Nephron (organoid): ENCODE data around the gene ZNF462.

Source experiments
- H3K27ac Mint-ChIP-seq, 3 experiments: 2 replicates each; pipeline ENCODE4 v1.8.0; 2020; ENCODE audit warnings: mixed read lengths in 3 of 3, mild to moderate bottlenecking in 2 of 3, moderate library complexity in 1 of 3
- H3K27me3 Mint-ChIP-seq: 2 replicates; pipeline ENCODE4 v1.8.0; 2021; ENCODE audit warnings: low read depth, mild to moderate bottlenecking, moderate library complexity, mixed read lengths
- H3K36me3 Mint-ChIP-seq: 2 replicates; pipeline ENCODE4 v1.8.0; 2020; ENCODE audit warnings: low read depth, mixed read lengths
- H3K4me1 Mint-ChIP-seq: 2 replicates; pipeline ENCODE4 v1.8.0; 2020; ENCODE audit warnings: mixed read lengths
- H3K4me3 Mint-ChIP-seq, 3 experiments: 2 replicates each; pipeline ENCODE4 v1.8.0; 2020; ENCODE audit warnings: mild to moderate bottlenecking in 3 of 3, mixed read lengths in 3 of 3, moderate library complexity in 2 of 3
- H3K9me3 Mint-ChIP-seq: 2 replicates; pipeline ENCODE4 v1.8.0; 2020; ENCODE audit warnings: mixed read lengths
- TF ChIP-seq, protein P1 (sequence below), 3 experiments: fragments of 200-600 bp; sonication (generic); IDR thresholded peaks; one replicate each; pipeline ENCODE4 v1.5.0; 2021; ENCODE audit warnings: antibody characterized with exemption in 3 of 3; ENCODE audit not compliant: unreplicated experiment in 3 of 3

The ZNF462 gene

DNA sequence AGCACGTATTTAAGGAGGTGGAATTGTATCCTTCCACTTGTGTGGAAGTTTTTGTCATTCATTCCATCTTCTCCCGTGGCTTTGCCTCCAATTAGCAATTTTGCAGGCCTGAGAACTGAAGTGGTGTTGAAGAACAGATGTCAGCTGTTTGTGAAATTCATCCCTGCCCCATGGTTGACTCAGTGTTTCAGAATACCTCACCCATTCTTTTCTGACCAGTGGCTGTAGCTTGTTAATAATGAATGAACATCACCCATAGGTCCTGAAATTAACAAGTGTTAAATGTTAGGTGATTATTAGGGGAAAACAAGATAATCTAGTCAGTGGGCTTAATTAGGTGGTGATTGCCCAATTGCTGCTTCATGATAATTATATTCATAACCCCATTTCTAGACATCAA, 11.7 kb downstream of the ZNF462 start:
- Mint-ChIP-seq H3K27ac (peak overlapping the region in 1 of 3 experiments; percentile 51), H3K4me1 (peaks cover 59% of the 10 kb centered on the region), H3K27me3 (no peaks in the 10 kb centered on the region), H3K36me3 (peaks cover 9% of the 10 kb centered on the region), H3K9me3 (no peaks in the 10 kb centered on the region), H3K4me3 (no peak overlapping the region)
- TF ChIP-seq, protein P1, sequence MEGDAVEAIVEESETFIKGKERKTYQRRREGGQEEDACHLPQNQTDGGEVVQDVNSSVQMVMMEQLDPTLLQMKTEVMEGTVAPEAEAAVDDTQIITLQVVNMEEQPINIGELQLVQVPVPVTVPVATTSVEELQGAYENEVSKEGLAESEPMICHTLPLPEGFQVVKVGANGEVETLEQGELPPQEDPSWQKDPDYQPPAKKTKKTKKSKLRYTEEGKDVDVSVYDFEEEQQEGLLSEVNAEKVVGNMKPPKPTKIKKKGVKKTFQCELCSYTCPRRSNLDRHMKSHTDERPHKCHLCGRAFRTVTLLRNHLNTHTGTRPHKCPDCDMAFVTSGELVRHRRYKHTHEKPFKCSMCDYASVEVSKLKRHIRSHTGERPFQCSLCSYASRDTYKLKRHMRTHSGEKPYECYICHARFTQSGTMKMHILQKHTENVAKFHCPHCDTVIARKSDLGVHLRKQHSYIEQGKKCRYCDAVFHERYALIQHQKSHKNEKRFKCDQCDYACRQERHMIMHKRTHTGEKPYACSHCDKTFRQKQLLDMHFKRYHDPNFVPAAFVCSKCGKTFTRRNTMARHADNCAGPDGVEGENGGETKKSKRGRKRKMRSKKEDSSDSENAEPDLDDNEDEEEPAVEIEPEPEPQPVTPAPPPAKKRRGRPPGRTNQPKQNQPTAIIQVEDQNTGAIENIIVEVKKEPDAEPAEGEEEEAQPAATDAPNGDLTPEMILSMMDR (IDR thresholded peaks at IDR 0.05; ENCODE audit: unreplicated experiment in 3 of 3) = no peak

DNA sequence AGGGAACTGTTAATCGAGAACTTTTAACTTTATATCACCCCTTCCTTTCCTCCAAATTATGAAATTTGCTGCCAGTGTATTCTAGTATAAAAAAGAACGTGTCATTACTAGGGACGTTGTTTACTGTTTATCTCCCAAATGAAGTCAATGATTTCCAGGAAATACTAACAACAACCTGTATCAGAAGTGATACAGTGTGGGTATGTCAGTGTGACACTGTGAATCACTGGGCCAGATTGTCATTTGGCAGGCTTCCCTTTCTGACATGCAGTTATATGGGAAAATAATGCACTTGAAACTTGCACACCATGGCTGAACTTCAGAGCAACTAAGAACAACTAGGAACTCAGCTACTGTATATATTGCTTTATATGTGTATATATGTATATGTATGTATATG, 12.6 kb downstream of the ZNF462 start:
- Mint-ChIP-seq H3K36me3 (peaks cover 11% of the 10 kb centered on the region), H3K4me3 (no peak overlapping the region), H3K9me3 (no peaks in the 10 kb centered on the region), H3K27ac (peak overlapping the region in 1 of 3 experiments; percentile 51), H3K27me3 (no peaks in the 10 kb centered on the region), H3K4me1 (peaks cover 59% of the 10 kb centered on the region)
- TF ChIP-seq, protein P1 (IDR thresholded peaks at IDR 0.05; ENCODE audit: unreplicated experiment in 3 of 3) = no peak

DNA sequence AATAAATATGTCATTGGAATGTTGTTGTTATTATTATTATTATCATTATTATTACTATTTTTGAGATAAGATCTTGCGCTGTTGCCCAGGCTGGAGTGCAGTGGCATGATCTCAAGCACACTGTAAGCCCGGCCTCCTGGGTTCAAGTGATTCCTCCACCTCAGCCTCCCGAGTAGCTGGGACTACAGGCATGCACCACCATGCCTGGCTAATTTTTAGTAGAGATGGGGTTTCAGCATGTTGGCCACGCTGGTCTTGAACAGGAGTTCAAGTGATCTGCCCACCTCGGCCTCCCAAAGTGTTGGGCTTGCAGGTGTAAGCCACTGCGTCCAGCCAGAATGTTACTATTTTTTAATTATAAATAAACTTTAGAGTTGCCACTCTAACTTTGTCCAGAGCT, 14.4 kb downstream of the ZNF462 start:
- Mint-ChIP-seq H3K4me3 (no peak overlapping the region), H3K36me3 (peaks cover 17% of the 10 kb centered on the region), H3K9me3 (no peaks in the 10 kb centered on the region), H3K27ac (peak overlapping the region in 1 of 3 experiments; percentile 91), H3K4me1 (peaks cover 67% of the 10 kb centered on the region), H3K27me3 (no peaks in the 10 kb centered on the region)
- TF ChIP-seq, protein P1 (IDR thresholded peaks at IDR 0.05; ENCODE audit: unreplicated experiment in 3 of 3) = no peak

DNA sequence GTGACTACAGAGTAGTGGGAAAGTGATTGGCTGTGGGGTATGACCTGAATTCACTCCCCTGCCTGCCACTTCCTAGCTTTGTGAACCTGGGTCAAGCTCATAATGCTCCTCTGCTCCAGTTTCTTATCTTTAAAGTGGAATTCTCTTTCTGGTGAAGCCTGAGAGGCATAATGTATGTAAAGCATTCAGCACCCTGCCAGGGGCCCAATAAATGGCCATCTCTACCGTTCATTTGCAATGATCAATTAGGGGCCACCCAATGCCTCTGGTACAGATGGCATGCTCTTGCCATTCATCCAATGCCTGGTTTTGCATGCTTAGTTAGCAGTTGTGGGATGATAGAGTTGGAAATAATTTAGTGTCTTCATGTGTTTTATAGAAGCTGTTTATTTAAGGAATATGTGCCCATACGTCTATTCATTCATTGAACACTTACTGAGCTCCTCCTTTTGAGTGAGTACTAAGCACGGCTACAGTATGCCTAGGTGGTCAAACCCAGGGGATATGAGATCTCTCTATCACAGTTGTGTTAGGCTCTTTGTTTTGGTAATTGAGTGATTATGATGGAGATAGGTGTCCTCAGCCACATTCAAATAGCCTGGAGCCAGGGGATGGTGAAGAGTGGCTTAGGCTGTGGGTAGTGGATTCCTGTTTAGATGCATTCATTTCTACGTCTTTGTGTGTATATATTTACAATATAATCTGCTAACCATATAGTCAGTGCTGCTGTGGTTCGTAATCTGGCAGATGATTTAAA, 15.3 kb downstream of the ZNF462 start:
- TF ChIP-seq, protein P1 (IDR thresholded peaks at IDR 0.05; ENCODE audit: unreplicated experiment in 3 of 3) = no peak
- H3K27me3 Mint-ChIP-seq = no peaks in the 10 kb centered on the region
- no peaks in the 10 kb centered on the region for H3K9me3 Mint-ChIP-seq
- no peak overlapping the region for H3K4me3 Mint-ChIP-seq
- peak overlapping the region; percentile 84 to 91 (median 87) for H3K27ac Mint-ChIP-seq
- peaks cover 24% of the 10 kb centered on the region for H3K36me3 Mint-ChIP-seq
- H3K4me1 Mint-ChIP-seq = peaks cover 69% of the 10 kb centered on the region

DNA sequence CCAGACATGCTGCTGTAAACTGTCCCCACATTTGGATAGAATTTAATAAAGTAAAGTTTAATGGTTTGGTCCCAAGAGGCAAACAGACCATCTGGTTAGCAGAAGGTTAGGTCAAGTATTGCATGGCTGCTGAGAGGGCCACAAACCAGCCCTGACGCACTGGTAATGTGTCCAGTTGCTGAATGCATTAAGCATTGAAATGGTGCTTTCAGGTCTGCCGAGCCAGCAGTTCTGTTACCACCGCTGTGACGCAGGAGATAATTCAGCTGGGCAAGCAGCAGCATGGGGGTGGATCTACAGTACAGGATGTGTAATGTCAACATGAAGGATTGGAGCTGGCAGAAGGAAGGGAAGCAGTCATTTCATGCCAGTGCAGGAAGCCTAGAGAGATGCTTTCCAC, 16.0 kb downstream of the ZNF462 start:
- no peaks in the 10 kb centered on the region for H3K9me3 Mint-ChIP-seq
- peak overlapping the region; percentile 84 to 91 (median 87) for H3K27ac Mint-ChIP-seq
- H3K36me3 Mint-ChIP-seq = peaks cover 31% of the 10 kb centered on the region
- H3K4me3 Mint-ChIP-seq = peak overlapping the region in 1 of 3 experiments; percentile 2
- H3K4me1 Mint-ChIP-seq = peaks cover 74% of the 10 kb centered on the region
- H3K27me3 Mint-ChIP-seq = no peaks in the 10 kb centered on the region
- TF ChIP-seq, protein P1 (IDR thresholded peaks at IDR 0.05; ENCODE audit: unreplicated experiment in 3 of 3) = no peak

DNA sequence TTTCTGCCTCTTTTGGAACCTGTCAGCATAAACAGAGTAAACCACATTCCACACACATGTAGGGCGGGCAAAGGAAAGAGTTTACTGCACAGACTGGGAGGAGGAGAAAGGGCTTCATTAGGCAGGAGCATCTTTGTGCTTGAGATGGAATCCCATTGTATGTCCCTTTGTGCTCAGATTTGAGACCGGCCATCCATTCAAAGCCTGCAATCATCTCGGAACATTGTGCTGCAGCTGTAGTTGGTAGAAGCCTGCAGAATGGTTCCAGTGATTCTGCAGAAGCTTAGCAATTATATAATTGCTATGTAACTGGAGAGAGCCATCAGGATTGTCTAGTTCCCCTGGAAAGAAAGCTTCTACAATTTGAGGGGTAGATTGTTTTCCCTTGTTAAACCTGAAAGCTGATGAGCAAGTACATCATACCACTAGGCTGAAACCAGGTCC, 16.5 kb downstream of the ZNF462 start:
- TF ChIP-seq, protein P1 (IDR thresholded peaks at IDR 0.05; ENCODE audit: unreplicated experiment in 3 of 3) = no peak
- peaks cover 74% of the 10 kb centered on the region for H3K4me1 Mint-ChIP-seq
- H3K36me3 Mint-ChIP-seq = peaks cover 35% of the 10 kb centered on the region
- no peaks in the 10 kb centered on the region for H3K27me3 Mint-ChIP-seq
- H3K4me3 Mint-ChIP-seq = no peak overlapping the region
- H3K27ac Mint-ChIP-seq = peak overlapping the region; percentile 84 to 91 (median 87)
- no peaks in the 10 kb centered on the region for H3K9me3 Mint-ChIP-seq
